Keratinocyte (primary cell): ENCODE measurements around the gene ZBTB21. TPM values are rescaled to one million over a fixed set of nuclear protein-coding genes. Genes with fewer than 3 reads are reported as not detected.
A peak's percentile ranks its signal among the peaks of the same experiment; 100 is the strongest.

Source experiments
- DNase-seq: peaks from one replicate; pipeline ENCODE4 v3.0.0-alpha.2; 2011; ENCODE audit warnings: low read depth, missing footprints, low spot score
- FAIRE-seq: peaks from 2 replicates; lab custom pipeline; 2011; peaks lifted over from hg19 to GRCh38; lab: Jason Lieb, UNC
- H2AFZ ChIP-seq: 2 replicates; pipeline ENCODE4 v1.6.0; 2012; ENCODE audit warnings: low read length, control low read depth, inconsistent platforms; ENCODE audit not compliant: control insufficient read depth
- H3K27ac ChIP-seq: 2 replicates; pipeline ENCODE4 v1.5.1; 2011; ENCODE audit warnings: low read length; ENCODE audit not compliant: control insufficient read depth, insufficient read depth
- H3K27me3 ChIP-seq: 3 replicates; pipeline ENCODE4 v1.6.0; 2011; ENCODE audit warnings: low read length; ENCODE audit not compliant: control insufficient read depth, insufficient read depth; ENCODE audit errors: extremely low read depth
- H3K36me3 ChIP-seq, 2 experiments: 2 replicates in 1 of 2; 3 replicates in 1 of 2; pipeline ENCODE4 v1.5.1; 2011; ENCODE audit warnings: low read length in 2 of 2, mild to moderate bottlenecking in 1 of 2; ENCODE audit not compliant: control insufficient read depth in 2 of 2, insufficient read depth in 2 of 2; ENCODE audit errors: extremely low read depth in 1 of 2
- H3K4me1 ChIP-seq: 3 replicates; pipeline ENCODE4 v1.5.1; 2011; ENCODE audit warnings: low read length; ENCODE audit not compliant: control insufficient read depth, insufficient read depth; ENCODE audit errors: extremely low read depth
- H3K4me2 ChIP-seq: 3 replicates; pipeline ENCODE4 v1.6.0; 2011; ENCODE audit warnings: low read depth, low read length; ENCODE audit not compliant: control insufficient read depth, insufficient read depth; ENCODE audit errors: extremely low read depth
- H3K4me3 ChIP-seq, 3 experiments: fragments of 200-600 bp in 1 of 3; sonication (generic) in 1 of 3; 2 replicates in 2 of 3; 3 replicates in 1 of 3; pipeline ENCODE4 v1.5.1; 2011 to 2016; ENCODE audit warnings: low read length in 3 of 3, mild to moderate bottlenecking in 3 of 3, control low read depth in 2 of 3, inconsistent platforms in 1 of 3, low read depth in 1 of 3, mixed read lengths in 1 of 3, mixed run types in 1 of 3, moderate library complexity in 1 of 3; ENCODE audit not compliant: control insufficient read depth in 2 of 3, insufficient read depth in 2 of 3; ENCODE audit errors: extremely low read depth in 1 of 3
- H3K79me2 ChIP-seq: 2 replicates; pipeline ENCODE4 v1.6.0; 2012; ENCODE audit warnings: low read length; ENCODE audit not compliant: control insufficient read depth, insufficient read depth
- H3K9ac ChIP-seq: 3 replicates; pipeline ENCODE4 v1.6.0; 2011; ENCODE audit warnings: low read length; ENCODE audit not compliant: control insufficient read depth, insufficient read depth; ENCODE audit errors: extremely low read depth
- H3K9me1 ChIP-seq: 3 replicates; pipeline ENCODE4 v1.6.0; 2011; ENCODE audit warnings: low read length; ENCODE audit not compliant: control insufficient read depth, insufficient read depth; ENCODE audit errors: extremely low read depth
- H3K9me3 ChIP-seq: 2 replicates; pipeline ENCODE4 v1.5.1; 2012; ENCODE audit warnings: low read depth, low read length; ENCODE audit not compliant: control insufficient read depth
- H4K20me1 ChIP-seq: 3 replicates; pipeline ENCODE4 v1.6.0; 2011; ENCODE audit warnings: low read length; ENCODE audit not compliant: control insufficient read depth, insufficient read depth; ENCODE audit errors: extremely low read depth
- CTCF ChIP-seq, 3 experiments: IDR thresholded peaks in 1 of 3; conservative IDR thresholded peaks in 1 of 3; optimal IDR thresholded peaks in 1 of 3; 2 replicates in 2 of 3; 3 replicates in 1 of 3; pipeline versions ENCODE3 to v1.5.1; 2011; ENCODE audit warnings: low read length in 3 of 3, mild to moderate bottlenecking in 3 of 3, moderate library complexity in 2 of 3, control low read depth in 1 of 3, inconsistent platforms in 1 of 3; ENCODE audit not compliant: insufficient read depth in 2 of 3; ENCODE audit errors: extremely low read depth in 1 of 3
- EZH2 ChIP-seq: IDR thresholded peaks from one replicate; pipeline ENCODE4 v1.6.1; 2012; ENCODE audit warnings: inconsistent platforms, mild to moderate bottlenecking, low read length, moderate library complexity
- dilution Hi-C: fragments of 300-500 bp; cut with MboI; formaldehyde crosslinking; loops from one replicate; pipeline ENCODE4 v1.7.0; 2020; ENCODE audit warnings: low sequenced_read_pairs; ENCODE audit not compliant: extremely low pct_ligation_motif_present
- polyA plus RNA-seq, 5 experiments: library from polyadenylated mRNA; depleted of rRNA in 3 of 5; stranded (reverse) in 3 of 5; stranded (forward) in 1 of 5; unstranded in 1 of 5; fragments of >200 nt; gene quantifications; 1 replicate in 1 of 5; 2 replicates in 3 of 5; 3 replicates in 1 of 5; pipeline versions ENCODE4 v1.2.1 to v1.2.3, GENCODE V29; 2011 to 2012; ENCODE audit warnings: missing spikeins in 2 of 5, low read depth in 1 of 5, low replicate concordance in 1 of 5

Gene ZBTB21
- polyA plus RNA-seq, 1 donor (not counting 4 experiments of a cell fraction or from before 2014, with no cell fraction given), result 9.5 TPM

- no peaks in the 10 kb centered on the region for H3K36me3 ChIP-seq
- dilution Hi-C loops, result no loop called here
Measured at GRCh38 chr21:41979751-41980369, 30.3 kb downstream of the ZBTB21 start.

GRCh38 chr21:41979335-41979734 lies 30.8 kb downstream of the ZBTB21 start:
- H3K9me1 ChIP-seq, result no peaks in the 10 kb centered on the region
- dilution Hi-C loops, result no loop called here
- peak overlapping the region; percentile 39 for H3K4me2 ChIP-seq
- FAIRE-seq, result no peak
- peak overlapping the region; percentile 25 for H3K27ac ChIP-seq
- no peak overlapping the region for H3K4me3 ChIP-seq
- H2AFZ ChIP-seq, result peak overlapping the region; percentile 10
- TF ChIP-seq CTCF (optimal IDR thresholded peaks at IDR 0.05 in 1 of 3, IDR thresholded peaks at IDR 0.05 in 1 of 3, conservative IDR thresholded peaks at IDR 0.05 in 1 of 3; ENCODE audit: extremely low read depth in 1 of 3, insufficient read depth in 2 of 3, low read length in 3 of 3), result no peak
- TF ChIP-seq EZH2, result no peak
- no peaks in the 10 kb centered on the region for H3K79me2 ChIP-seq
- H3K4me1 ChIP-seq, result peaks cover 12% of the 10 kb centered on the region
- H4K20me1 ChIP-seq, result no peaks in the 10 kb centered on the region
- no peaks in the 10 kb centered on the region for H3K27me3 ChIP-seq
- DNase-seq, result no peak
- H3K36me3 ChIP-seq, result no peaks in the 10 kb centered on the region
- peaks cover 2% of the 10 kb centered on the region for H3K9me3 ChIP-seq
- no peak overlapping the region for H3K9ac ChIP-seq

More at GRCh38 chr21:41979751-41980369, 30.3 kb downstream of the ZBTB21 start:
- Histone ChIP-seq H3K9ac (no peak overlapping the region), H3K4me1 (peaks cover 12% of the 10 kb centered on the region), H3K9me3 (peaks cover 2% of the 10 kb centered on the region), H3K9me1 (no peaks in the 10 kb centered on the region), H3K4me2 (peak overlapping the region; percentile 39), H4K20me1 (no peaks in the 10 kb centered on the region), H3K27me3 (no peaks in the 10 kb centered on the region), H3K79me2 (no peaks in the 10 kb centered on the region), H3K4me3 (no peak overlapping the region), H3K27ac (no peak overlapping the region), H2AFZ (peak overlapping the region; percentile 10)
- peak; percentile 80 for FAIRE-seq
- DNase-seq, result no peak
- TF ChIP-seq CTCF (optimal IDR thresholded peaks at IDR 0.05 in 1 of 3, IDR thresholded peaks at IDR 0.05 in 1 of 3, conservative IDR thresholded peaks at IDR 0.05 in 1 of 3; ENCODE audit: extremely low read depth in 1 of 3, insufficient read depth in 2 of 3, low read length in 3 of 3), result no peak
- TF ChIP-seq EZH2, result no peak
